Fibroblast of pulmonary artery (primary cell): ENCODE data around the gene FOXP4.

Experiments used
- DNase-seq: peaks from one replicate; pipeline ENCODE4 v3.0.0-alpha.2; 2010; ENCODE audit warnings: low read depth
- H3K4me3 ChIP-seq: replicated peaks from 2 replicates; pipeline ENCODE4 v1.5.1; 2011; ENCODE audit warnings: low read depth, mild to moderate bottlenecking, control low read depth, low read length, moderate library complexity
- CTCF ChIP-seq: IDR thresholded peaks from 2 replicates; pipeline ENCODE4 v1.5.1; 2011; ENCODE audit warnings: mild to moderate bottlenecking, control low read depth, low read length, inconsistent platforms; ENCODE audit errors: missing control alignments

FOXP4 gene

GRCh38 chr6:41551857-41552256 lies 5.7 kb downstream of the FOXP4 start:
- H3K4me3 ChIP-seq, result no peak overlapping the region
- no peak for DNase-seq
- TF ChIP-seq CTCF, result no peak

- H3K4me3 ChIP-seq, result no peak overlapping the region
- TF ChIP-seq CTCF, result no peak
- DNase-seq, result no peak
These were observed 6.5 kb downstream of the FOXP4 start for GRCh38 chr6:41552723-41553122.

GRCh38 chr6:41553405-41553999 lies 7.3 kb downstream of the FOXP4 start:
- TF ChIP-seq CTCF, result no peak
- no peak overlapping the region for H3K4me3 ChIP-seq
- no peak for DNase-seq

- no peak for TF ChIP-seq CTCF
- H3K4me3 ChIP-seq, result no peak overlapping the region
- no peak for DNase-seq
These were observed 9.4 kb downstream of the FOXP4 start for GRCh38 chr6:41555326-41556300.

GRCh38 chr6:41557335-41557734 lies 11.2 kb downstream of the FOXP4 start:
- DNase-seq, result no peak
- no peak overlapping the region for H3K4me3 ChIP-seq
- TF ChIP-seq CTCF, result no peak

GRCh38 chr6:41558033-41558807 lies 12.0 kb downstream of the FOXP4 start:
- TF ChIP-seq CTCF, result no peak
- DNase-seq, result no peak
- H3K4me3 ChIP-seq, result no peak overlapping the region
